ENCODE measurements around the gene YTHDC1. TPM values are rescaled to one million over a fixed set of nuclear protein-coding genes. Genes with fewer than 3 reads are reported as not detected.

Gene YTHDC1
- polyA plus RNA-seq, 3 donors = 167 to 215 (median 196) TPM

DNA sequence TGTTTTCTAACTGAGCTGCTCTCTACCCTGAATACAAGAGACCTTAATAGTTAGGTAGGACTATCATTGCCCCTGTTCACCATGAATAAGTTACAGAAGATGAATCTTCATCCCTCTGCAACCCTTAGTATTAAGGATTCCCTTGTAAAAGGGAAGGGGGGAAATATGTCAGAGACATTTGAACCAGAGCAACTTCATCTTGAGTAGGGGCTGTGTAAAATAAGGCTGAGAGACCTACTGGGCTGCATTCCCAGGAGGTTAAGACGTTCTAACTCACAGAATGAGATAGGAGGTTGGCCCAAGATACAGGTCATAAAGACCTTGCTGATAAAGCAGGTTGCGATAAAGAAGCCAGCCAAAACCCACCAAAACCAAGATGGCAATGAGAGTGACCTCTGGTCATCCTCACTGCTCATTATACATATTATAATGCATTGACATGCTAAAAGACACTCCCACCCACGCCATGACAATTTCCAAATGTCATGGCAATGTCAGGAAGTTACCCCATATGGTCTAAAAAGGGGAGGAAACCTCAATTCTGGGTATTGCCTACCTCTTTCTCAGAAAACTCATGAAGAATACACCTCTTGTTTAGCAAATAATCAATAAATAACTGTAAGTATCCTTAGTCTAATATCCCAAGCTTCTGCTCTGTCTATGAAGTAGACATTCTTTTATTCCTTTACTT is 84.9 kb downstream of the YTHDC1 start:
- DNase-seq (ENCODE audit: extremely low read depth in 1 of 11, low read depth in 9 of 11, low spot score in 4 of 11) = no peak

Other genes starting within 250 kb of the YTHDC1 start
- gene TMPRSS11F, start 220.2 kb downstream of the YTHDC1 start, polyA plus RNA-seq (ENCODE audit: insufficient read length in 3 of 3) = under 1 TPM in 1 of 3 donors, not detected in 2; 0.08 TPM
- gene TMPRSS11B, start 104.4 kb downstream of the YTHDC1 start, polyA plus RNA-seq (ENCODE audit: insufficient read length in 3 of 3) = under 1 TPM; 0.04 to 0.14 (median 0.11) TPM
- gene TMPRSS11E, start 97.4 kb upstream of the YTHDC1 start, polyA plus RNA-seq (ENCODE audit: insufficient read length in 3 of 3) = under 1 TPM in 1 of 3 donors, not detected in 2; 0.18 TPM
- gene UGT2B17, start 226.2 kb upstream of the YTHDC1 start, polyA plus RNA-seq (ENCODE audit: insufficient read length in 3 of 3) = not detected

Data from renal cortex interstitium (tissue), 11 donors.